Activated naive CD4-positive, alpha-beta T cell treated with anti-CD3 and anti-CD28 coated beads, Interleukin-2, amount 50 U/mL, for 72 hours (primary cell): ENCODE measurements around the gene ZCCHC7. TPM values are rescaled to one million over a fixed set of nuclear protein-coding genes. Genes with fewer than 3 reads are reported as not detected.
"Not testable (repeated sequence)": the region's sequence is repeated elsewhere in the genome, so short reads cannot be mapped to it uniquely, and the experiment has no call there.

Experiments used
- ATAC-seq, 2 donors: fragments of 150-1000 bp; cut with Tn5 transposase; 2 replicates each; pipeline ENCODE4 v1.10.0; 2021; ENCODE audit warnings: mild to moderate bottlenecking in 2 of 2, moderate library complexity in 2 of 2
- DNase-seq, 2 donors: peaks; one replicate each; pipeline ENCODE4 v3.0.0; 2021 to 2022; ENCODE audit warnings: low spot score in 2 of 2
- H3K27ac Mint-ChIP-seq, 2 donors: one replicate each; pipeline ENCODE4 v1.8.0; 2022; ENCODE audit warnings: mild to moderate bottlenecking in 2 of 2, mixed read lengths in 2 of 2
- H3K36me3 Mint-ChIP-seq, 2 donors: one replicate each; pipeline ENCODE4 v1.8.0; 2022; ENCODE audit warnings: mixed read lengths in 2 of 2
- H3K9me3 Mint-ChIP-seq, 2 donors: one replicate each; pipeline ENCODE4 v1.8.0; 2022; ENCODE audit warnings: mixed read lengths in 2 of 2
- total RNA-seq, 2 donors: library from RNA; stranded (reverse); gene quantifications; one replicate each; pipeline ENCODE4 v1.2.3, GENCODE V29; 2022

The ZCCHC7 gene
- total RNA-seq, 2 donors from 2014 or later: 25.1 to 29.1 TPM

GRCh38 chr9:37395229-37395628 is 274.9 kb downstream of the ZCCHC7 start:
- ATAC-seq (no peak), DNase-seq (no peak)
- H3K36me3 Mint-ChIP-seq: no peaks in the 10 kb centered on the region
- no peak overlapping the region for H3K27ac Mint-ChIP-seq
- no peaks in the 10 kb centered on the region for H3K9me3 Mint-ChIP-seq

DNA sequence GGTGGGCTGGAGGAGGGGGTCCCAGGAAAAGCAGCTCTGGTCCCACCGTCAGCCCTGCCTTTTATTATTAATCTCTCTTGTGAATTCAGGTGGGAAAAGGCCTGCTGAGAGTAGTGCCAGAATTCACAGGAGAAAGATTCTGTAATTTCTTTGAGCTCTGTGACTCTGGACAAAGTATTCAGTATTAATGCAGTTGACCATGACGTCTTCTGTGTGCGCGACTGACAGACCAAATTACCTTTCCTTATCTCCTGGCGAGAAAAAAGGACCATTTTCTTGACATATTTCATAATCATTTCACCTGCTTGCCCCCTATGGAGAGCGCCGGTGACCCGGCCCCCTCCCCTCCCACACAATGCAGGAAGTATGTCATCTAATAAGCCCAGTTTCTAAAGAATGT is 275.3 kb downstream of the ZCCHC7 start:
- no peak overlapping the region for H3K27ac Mint-ChIP-seq
- ATAC-seq (no peak), DNase-seq (no peak)
- no peaks in the 10 kb centered on the region for H3K9me3 Mint-ChIP-seq
- no peaks in the 10 kb centered on the region for H3K36me3 Mint-ChIP-seq

- not testable (repeated sequence) for H3K27ac Mint-ChIP-seq, H3K36me3 Mint-ChIP-seq, H3K9me3 Mint-ChIP-seq, ATAC-seq, DNase-seq
These were observed 277.6 kb downstream of the ZCCHC7 start for GRCh38 chr9:37397948-37398347.

- DNase-seq (no peak), ATAC-seq (no peak)
- H3K9me3 Mint-ChIP-seq: no peaks in the 10 kb centered on the region
- H3K36me3 Mint-ChIP-seq: no peaks in the 10 kb centered on the region
- H3K27ac Mint-ChIP-seq: no peak overlapping the region
These were observed 278.2 kb downstream of the ZCCHC7 start for GRCh38 chr9:37398464-37399025.

- ATAC-seq (no peak), DNase-seq (no peak)
- H3K27ac Mint-ChIP-seq: no peak overlapping the region
- no peaks in the 10 kb centered on the region for H3K36me3 Mint-ChIP-seq
- H3K9me3 Mint-ChIP-seq: no peaks in the 10 kb centered on the region
These were observed 279.0 kb downstream of the ZCCHC7 start for GRCh38 chr9:37399336-37399735.

GRCh38 chr9:37404590-37404989 is 284.2 kb downstream of the ZCCHC7 start:
- no peak overlapping the region for H3K27ac Mint-ChIP-seq
- H3K9me3 Mint-ChIP-seq: no peaks in the 10 kb centered on the region
- ATAC-seq (no peak), DNase-seq (no peak)
- no peaks in the 10 kb centered on the region for H3K36me3 Mint-ChIP-seq

DNA sequence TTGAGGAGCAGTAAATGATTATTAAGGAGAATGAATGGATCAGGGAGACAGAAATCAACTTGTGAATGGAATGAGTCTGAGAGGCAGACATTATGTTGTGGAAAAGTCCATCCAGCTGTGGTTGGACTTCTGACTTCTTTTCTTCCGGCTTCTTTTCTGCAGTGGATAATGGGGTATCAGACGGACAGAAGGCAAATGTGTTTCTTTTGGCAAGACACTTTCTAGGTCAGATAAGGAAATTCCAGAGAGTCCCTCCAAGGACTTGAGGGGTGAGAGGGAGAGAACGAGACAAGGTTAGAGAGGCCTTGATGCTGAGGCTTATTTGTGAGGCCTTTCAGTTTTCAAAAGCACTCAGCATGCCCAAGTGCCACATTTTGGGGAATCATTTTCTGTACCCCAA is 285.0 kb downstream of the ZCCHC7 start:
- no peak overlapping the region for H3K27ac Mint-ChIP-seq
- H3K36me3 Mint-ChIP-seq: no peaks in the 10 kb centered on the region
- ATAC-seq (no peak), DNase-seq (no peak)
- H3K9me3 Mint-ChIP-seq: no peaks in the 10 kb centered on the region

DNA sequence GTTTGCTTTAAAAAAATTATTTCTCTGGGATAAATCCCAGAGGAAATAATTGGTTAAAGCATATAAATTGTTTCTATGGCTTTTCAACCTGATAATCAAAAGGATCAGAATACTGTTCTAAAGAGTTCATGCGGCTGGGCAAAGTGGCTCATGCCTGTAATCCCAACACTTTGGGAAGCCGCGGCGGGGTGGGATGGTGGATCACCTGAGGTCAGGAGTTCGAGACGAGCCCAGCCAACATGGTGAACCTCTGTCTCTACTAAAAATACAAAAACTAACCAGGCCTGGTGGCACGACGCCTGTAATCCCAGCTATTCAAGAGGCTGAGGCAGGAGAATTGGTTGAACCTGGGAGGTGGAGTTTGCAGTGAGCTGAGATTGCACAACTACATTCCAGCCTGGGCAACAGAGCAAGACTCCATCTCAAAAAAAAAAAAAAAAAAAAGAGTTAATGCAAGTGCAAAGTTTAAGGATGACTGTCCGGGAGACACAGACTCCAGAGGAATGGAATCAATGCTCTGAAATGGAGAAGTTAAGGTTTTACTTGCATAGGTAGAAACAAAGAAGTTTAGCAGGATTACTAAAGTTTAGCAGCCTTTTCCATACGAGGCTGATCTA is 285.5 kb downstream of the ZCCHC7 start:
- Mint-ChIP-seq H3K9me3 (no peaks in the 10 kb centered on the region), H3K36me3 (no peaks in the 10 kb centered on the region)

DNA sequence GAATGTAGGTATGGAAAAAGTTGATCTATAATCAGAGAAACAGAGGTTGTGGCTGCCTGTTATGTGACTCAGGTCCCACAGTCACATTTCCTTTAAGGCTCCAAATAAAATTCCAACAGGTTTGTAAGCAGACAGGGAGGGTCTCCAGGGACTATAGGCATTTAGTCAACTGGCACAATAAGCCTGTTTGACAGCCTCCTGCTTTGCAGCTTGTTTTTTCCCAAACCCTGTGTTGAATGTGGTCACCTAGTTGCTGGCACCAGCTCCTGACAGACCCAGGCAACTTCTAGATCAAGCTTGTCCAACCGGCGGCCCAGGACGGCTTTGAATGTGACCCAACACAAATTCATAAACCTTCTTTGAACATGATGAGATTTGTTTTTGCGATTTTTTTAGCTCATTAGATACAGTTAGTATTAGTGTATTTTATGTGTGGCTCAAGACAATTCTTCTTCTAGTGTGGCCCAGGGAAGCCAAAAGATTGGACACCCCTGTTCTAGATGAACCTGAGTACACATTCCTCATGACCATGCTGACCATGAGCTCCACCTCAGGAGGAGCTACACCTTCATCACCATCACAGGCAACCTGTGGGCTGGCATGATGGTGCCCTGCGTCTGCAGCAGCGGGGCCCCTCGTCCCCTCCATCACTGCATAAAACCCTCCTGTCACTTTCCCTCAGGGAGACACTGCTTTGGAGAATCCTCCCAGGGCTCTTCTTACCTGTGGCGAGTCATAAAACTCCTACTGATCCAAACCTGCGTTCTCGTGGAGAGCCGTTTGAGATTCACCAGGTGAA is 286.4 kb downstream of the ZCCHC7 start:
- DNase-seq: no peak
- H3K27ac Mint-ChIP-seq: peak overlapping the region in 1 of 2 donors; percentile 4
- no peak for ATAC-seq
- H3K36me3 Mint-ChIP-seq: no peaks in the 10 kb centered on the region
- H3K9me3 Mint-ChIP-seq: no peaks in the 10 kb centered on the region

More for the DNA sequence above, 285.5 kb downstream of the ZCCHC7 start:
- DNase-seq (no peak), ATAC-seq (no peak)
- H3K27ac Mint-ChIP-seq: peak overlapping the region in 1 of 2 donors; percentile 4

DNA sequence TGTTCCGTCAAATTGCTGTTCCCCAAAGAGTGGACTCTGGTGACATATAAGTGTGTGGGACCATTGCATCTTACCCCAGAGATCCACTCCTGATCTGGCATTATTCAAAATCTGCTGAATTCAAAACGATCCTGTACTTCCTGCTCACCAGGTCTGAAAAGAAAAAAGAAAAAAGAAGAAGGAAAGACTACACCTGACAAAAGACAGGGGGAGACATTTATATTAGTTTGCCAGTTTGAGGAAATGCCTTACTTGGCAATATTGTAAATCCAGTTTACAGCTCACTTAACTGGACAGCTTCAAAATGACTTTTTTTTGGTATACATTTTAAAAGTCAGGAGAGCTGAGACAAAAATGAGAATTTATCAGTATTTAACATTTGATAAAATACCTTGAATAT is 287.1 kb downstream of the ZCCHC7 start:
- Mint-ChIP-seq H3K9me3 (no peaks in the 10 kb centered on the region), H3K36me3 (no peaks in the 10 kb centered on the region), H3K27ac (no peak overlapping the region)
- no peak for ATAC-seq
- DNase-seq: no peak

Other genes starting within 250 kb of the ZCCHC7 start
- gene PAX5, start 86.3 kb upstream of the ZCCHC7 start, total RNA-seq: 1 to 10 TPM in 1 of 2 donors, under 1 TPM in 1; 0.61 to 1.8 TPM